HG02759 (cell line): Measurements from ENCODE around the gene DMAC2.
"Not testable (repeated sequence)": the region's sequence is repeated elsewhere in the genome, so short reads cannot be mapped to it uniquely, and the experiment has no call there.

Experiments
- ATAC-seq: cut with Tn5 transposase; IDR thresholded peaks from one replicate; pipeline ENCODE4 v1.9.1; 2021; ENCODE audit warnings: mild to moderate bottlenecking, moderate library complexity; ENCODE audit not compliant: unreplicated experiment

The DMAC2 gene

DNA sequence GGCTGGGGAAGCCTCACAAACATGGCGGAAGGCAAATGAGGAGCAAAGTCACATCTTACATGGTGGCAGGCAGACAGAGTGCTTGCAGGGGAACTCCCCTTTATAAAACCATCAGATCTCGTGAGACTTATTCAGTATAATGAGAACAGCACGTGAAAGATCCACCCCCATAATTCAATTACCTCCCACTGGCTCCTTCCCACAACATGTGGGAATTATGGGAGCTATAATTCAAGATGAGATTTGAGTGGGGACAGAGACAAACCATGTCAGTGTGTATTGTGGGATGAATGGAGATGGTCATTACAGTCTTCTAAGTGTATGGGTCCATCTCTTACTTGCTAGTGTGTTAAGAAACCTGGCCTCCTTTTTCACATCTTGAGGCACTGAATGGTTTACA, 37.7 kb downstream of the DMAC2 start:
- ATAC-seq: no peak

DNA sequence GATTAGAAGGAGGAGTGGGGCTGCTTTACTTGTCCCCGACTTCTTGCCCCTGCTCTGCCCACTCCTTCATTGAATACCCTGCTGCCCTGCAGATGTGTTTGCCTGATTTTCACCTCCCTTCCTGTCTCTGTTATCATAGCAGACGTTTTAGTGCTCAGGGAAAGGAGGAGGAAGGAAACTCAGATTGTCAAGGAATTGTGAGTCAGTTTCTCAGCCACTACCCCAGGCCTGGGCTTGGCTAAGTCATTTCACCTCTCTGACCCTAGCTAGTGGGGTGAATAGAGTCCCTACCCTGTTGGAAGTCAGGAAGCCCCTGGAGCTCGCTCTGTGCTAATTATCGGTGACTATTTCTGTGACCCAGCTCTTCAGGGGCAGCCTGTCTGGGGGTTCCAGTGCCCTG, 38.2 kb downstream of the DMAC2 start:
- ATAC-seq: no peak

DNA sequence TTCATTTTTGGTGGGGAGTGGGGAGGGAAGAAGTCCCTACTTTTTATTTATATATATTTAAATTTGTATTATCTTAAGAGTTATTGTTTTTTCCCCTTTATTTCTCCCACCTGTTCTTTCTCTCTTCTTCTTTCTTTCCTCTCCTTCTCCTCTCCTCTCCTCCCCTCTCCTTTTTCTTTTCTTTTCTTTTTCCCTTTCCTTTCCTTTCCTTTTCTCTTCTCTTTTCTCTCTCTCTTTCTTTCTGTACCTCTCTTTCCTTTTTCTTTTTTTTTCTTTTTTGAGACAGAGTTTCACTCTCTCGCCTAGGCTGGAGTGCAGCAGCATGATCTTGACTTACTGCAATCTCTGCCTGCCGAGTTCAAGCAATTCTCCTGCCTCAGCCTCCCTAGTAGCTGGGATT, 40.2 kb downstream of the DMAC2 start:
- ATAC-seq: no peak

DNA sequence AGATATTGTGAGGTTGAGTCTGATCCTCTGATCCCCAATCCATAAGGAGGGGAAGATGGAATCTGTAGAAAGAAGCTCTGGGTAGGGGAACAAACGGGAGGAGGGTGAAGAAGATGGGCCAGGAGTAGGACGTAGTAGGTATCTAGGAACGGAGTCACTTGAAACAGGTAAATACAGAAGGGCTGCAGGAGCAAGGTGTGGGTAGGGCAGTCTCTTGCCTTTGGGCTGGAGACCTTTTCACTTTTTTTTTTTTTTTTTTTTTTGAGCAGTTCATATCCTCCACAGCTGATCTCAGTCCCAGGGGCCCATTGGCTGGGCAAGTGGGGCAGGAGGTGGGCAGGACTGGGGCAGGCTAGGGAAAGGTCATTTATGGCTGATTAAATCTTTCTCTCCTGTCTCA, 40.6 kb downstream of the DMAC2 start:
- no peak for ATAC-seq

DNA sequence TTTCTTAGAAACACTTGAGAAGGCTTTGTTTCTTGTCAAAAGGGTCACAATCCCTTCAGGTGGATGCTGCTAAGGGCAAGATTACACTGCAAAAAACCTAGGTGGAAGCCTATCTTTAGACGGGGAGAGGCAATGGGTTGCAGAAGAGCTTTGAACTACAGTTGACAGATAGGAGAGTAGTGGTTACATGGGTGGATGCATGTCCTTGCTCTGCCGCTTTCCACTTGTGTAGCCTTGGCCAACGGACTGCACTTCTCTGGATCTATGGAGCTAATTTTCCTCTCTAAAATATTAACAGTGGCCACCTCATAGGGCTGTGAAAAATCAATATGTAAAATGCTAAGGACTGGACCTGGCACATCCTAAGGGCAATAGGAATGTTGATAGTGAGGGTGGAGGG, 41.1 kb downstream of the DMAC2 start:
- no peak for ATAC-seq

DNA sequence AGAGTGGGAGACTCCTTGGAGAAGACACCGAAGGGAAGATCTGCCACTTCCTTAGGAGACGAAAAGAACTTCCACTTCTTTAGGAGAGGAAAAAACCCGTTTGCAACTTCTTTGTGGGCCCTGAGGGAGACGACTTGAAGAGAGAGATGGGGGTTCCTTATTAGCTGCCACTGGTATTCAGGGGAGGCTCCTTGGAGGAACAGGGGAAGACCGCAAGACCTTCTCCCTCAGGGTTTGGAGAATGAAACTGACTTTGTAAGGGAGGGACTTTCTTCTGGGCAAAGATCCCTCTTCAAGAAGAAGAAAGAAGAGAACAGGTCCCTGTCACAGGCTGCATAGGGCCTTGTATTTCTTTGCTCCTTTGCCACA, 41.7 kb downstream of the DMAC2 start:
- no peak for ATAC-seq

DNA sequence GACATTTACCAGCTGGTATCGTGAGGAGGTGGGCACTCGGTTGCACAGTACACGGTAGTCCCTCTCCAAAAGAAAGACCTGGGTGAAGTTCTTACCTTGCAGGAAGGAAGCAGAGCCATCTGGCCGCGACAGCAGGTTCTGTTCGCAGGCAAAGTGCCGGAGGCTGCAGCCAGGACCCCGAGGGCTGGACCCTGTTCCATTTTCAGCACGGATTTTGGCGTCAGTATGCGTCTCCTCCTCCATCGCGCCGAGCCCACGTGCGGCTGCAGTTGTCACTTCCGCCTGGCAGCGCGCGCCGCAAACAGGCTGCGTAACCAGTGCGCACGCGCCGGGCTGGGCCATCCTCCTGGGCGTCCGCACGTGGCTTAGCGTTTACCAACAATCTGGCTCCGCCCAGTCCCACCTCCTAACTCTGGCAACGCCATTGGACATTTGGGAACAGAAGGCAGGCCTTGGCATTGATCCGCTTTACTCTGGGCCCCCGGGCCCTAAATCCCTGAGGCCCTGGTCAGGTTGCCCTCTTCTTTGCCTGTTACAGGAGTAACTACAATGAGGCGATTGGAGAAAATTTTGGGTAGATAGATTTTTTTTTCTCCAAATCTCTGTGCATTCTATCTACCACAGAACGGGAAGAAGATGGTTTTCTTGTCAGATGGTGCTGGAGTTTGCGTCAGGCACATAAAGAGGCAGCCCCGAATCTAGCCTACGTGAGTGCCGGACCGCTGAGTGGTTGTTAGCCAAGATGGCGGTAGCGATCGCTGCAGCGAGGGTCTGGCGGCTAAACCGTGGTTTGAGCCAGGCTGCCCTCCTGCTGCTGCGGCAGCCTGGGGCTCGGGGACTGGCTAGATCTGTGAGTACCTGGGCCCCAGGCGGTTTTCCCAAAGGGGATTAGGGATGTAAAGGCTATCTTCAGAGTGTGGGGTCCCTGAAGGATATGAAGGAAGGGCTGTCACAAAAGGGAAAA, 42.3 kb downstream of the DMAC2 start, which contains the start of the genes BCKDHA and EXOSC5:
BCKDHA (plus strand) TSS at position 733 of the 964 bp plus-strand sequence; CDS start at position 743, 10 bp downstream.
EXOSC5 (minus strand) TSS at position 274 of the 964 bp plus-strand sequence; CDS start at position 243, 31 bp downstream.
- peak; percentile 89 for ATAC-seq

DNA sequence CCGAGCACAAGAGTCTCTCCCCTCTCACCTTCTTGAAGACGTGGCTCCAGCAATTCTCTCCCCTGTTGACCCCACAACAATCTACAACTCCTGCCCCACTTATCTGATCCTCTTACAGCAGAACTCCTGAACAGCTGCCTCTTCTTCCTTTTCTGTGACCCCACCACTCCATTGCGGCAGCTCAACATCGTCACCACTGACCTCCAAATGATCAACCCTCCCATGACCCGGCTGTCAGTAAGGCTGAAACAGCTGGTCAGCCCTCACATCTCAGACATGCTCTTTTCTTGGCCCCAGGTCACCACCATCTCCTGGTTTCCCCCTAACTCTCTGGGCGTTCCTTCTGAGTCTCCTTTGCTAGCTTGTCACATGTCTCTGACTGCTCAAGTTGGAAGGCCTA, 44.4 kb downstream of the DMAC2 start:
- ATAC-seq: no peak

DNA sequence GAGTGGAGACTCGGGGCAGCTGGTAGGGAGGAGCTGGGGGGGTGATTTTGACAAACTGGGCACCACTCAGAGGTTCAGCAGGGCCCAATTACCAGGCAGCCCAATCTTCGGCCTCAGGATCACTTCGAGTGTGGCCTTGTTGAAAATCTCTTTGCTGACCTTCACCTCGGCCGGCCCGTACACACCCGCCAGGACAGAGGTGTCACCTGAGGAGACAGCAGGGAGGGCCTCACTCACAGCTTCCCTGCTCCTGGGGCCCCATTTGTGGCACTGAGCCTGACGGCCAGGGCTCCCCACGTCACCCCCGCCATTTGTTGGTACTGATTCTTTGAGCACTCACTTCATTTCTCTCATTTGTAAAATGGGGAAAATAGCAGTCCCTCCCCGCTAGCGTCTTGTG, 46.9 kb downstream of the DMAC2 start:
- no peak for ATAC-seq

DNA sequence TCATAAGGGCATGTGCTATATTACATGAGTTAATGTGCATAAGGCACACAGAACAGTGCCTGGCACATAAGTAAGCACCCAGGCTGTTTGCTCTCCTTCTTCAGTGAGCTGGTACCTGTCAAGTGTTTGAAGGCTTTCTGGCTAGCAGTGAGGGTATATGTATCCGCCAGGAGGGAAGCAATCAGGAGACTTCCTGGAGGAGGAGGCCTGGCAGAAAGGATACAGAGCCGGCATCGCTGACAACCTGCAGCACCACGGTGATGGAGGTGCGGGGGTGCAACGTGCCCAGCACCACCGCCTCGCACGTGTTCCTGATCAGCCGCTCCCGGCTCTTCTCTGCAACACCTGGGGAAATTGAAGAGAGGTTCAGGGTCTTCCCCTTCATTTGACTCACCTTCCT, 48.1 kb downstream of the DMAC2 start:
- no peak for ATAC-seq

DNA sequence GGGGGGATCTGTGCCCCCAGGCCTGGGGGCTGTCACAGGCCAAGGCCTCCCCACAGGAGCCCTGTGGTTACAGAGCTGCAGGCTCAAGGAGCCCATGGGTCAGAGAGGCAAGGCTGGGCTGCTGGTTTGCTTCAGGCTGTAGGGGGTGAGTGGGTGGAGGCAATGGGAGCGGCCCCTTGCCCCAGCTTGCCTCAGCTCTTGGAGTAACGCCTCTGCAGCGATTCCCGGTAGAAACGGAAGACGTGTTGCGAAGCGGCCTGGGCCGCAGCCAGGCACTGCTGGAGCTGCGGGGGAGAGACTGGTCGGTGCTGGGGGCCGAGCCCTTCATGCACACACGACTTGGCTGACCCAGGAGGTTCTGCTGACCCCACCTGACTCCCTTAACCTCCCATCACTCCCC, 53.3 kb downstream of the DMAC2 start:
- no peak for ATAC-seq

DNA sequence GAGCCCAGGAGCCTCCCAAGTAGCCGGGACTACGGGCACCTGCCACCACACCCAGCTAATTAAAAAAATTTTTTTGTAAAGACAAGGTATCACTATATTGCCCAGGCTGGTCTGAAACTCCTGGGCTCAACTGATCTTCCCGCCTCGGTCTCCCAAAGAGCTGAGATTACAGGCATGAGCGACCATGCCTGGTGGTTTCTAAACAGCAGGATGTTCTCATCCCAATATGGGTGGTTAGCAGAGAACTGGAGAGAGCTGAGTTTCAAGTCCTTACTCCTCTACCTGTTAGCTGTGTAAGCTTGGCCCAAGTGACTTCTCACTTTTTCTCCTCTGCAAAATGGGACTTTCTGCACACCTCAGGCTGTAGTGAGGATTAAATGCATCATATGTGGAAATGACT, 55.4 kb downstream of the DMAC2 start:
- ATAC-seq: no peak

DNA sequence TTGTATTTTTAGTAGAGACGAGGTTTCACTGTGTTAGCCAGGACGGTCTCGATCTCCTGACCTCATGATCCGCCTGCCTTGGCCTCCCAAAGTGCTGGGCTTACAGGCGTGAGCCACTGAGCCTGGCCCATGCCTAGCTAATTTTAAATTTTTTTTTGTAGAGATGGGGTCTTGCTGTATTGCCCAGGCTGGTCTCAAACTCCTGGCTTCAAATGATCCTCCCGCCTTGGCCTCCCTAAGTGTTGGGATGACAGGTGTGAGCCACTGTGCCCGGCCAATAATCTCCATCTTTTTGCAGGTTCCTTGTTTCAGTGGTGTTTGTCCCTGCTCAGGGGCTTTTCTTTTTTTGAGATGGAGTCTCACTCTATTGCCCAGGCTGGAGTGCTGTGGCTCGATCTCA, 58.2 kb downstream of the DMAC2 start:
- not testable (repeated sequence) for ATAC-seq
